Right forelimb (tissue), 1 donor: Measurements from ENCODE around the gene KLHDC8A.

Experiments
- DNase-seq: peaks from one replicate; pipeline ENCODE4 v3.0.0-alpha.2; 2018

The KLHDC8A gene

GRCh38 chr1:205343431-205344065, 13.2 kb downstream of the KLHDC8A start:
- DNase-seq: no peak

DNA sequence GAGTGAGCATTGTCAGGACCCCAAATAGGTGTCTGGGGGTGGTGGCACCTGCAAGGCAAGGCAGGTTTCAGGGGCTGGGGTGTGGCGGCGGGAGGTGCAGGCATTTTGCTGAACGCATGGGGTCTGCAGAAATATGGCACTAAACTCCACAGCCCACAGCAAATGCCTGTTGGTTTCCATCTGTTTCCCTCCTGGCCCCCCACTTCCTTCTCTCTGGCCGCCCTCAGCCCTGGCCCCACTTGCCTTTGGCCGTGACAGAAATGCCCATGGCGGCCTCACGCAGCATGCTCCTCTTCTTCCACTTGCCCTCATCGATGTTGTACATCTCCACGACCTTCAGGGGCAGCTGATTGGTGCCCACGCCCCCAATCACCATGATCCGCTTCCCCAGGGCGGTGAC, 13.7 kb downstream of the KLHDC8A start:
- no peak for DNase-seq

- no peak for DNase-seq
These were observed 16.0 kb downstream of the KLHDC8A start for GRCh38 chr1:205340676-205341075.

- no peak for DNase-seq
These were observed 17.0 kb downstream of the KLHDC8A start for GRCh38 chr1:205339717-205340116.

DNA sequence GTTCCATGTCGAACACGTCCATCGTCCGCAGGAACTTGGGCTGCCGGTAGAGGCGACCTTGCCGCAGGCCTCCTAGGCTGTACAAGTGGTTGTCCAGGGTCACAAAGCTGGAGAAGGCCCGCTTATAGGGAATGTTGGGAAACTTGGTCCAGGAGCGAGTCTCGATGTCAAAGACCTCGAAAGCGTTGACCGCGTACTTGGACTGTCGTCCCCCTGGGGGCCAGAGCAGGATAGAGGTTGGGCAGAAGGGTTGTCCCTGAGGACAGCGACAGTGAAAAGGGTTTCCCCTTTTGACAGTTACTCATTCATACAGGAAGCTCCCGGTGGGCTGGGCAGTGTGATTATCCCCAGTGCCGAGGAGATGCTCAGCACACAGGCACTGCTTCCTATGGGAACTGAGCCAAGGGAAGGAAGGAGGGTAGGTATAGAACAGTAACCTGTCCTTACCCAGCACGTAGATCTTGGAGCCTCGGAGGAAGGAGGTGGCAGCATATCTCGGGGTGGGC, 17.5 kb downstream of the KLHDC8A start:
- DNase-seq: no peak

GRCh38 chr1:205338011-205338410, 18.7 kb downstream of the KLHDC8A start:
- no peak for DNase-seq

GRCh38 chr1:205337481-205337880, 19.2 kb downstream of the KLHDC8A start:
- no peak for DNase-seq

DNA sequence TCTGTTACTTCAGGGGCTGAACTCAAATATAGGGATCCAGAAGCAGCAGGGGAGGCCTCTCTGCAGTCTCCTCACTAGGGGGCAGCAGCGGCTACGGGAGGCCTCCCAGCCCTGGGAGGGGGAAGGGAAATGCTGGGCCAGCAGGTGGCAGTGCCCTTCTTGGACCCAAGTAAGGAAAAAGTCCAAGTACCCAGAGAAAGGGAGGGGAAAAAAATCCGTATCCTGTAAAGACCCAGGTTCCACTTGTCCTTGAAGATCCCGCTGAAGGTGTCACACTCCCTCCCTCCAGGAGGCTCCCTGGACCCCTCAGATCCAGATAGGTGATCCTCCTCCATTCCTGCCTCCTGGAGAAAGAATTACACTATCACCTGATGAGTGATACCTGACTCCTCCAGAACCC, 21.0 kb downstream of the KLHDC8A start:
- DNase-seq: peak; percentile 73

- no peak for DNase-seq
These were observed 24.5 kb downstream of the KLHDC8A start for GRCh38 chr1:205332015-205332791.

DNA sequence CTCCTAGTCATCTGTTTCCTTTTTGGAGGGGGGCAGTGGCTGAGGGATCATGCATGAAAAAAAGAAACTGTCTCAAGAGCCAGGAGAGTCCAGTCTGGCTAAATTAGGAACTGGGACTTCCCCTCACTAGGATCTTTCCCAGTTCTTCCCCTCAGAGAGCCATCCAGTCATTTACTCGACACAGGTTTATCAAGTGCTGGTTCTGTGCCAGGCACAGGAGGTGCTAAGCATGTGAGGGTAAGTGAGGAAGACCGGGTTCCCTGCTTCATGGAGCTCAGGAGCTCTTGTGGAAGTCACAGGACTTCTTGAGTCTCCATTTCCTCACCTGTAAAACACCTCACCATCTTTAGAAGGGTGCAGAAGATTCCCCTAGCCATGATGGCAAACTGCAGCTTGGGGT, 26.6 kb downstream of the KLHDC8A start:
- no peak for DNase-seq

- DNase-seq: no peak
These were observed 27.0 kb downstream of the KLHDC8A start for GRCh38 chr1:205329719-205330118.

DNA sequence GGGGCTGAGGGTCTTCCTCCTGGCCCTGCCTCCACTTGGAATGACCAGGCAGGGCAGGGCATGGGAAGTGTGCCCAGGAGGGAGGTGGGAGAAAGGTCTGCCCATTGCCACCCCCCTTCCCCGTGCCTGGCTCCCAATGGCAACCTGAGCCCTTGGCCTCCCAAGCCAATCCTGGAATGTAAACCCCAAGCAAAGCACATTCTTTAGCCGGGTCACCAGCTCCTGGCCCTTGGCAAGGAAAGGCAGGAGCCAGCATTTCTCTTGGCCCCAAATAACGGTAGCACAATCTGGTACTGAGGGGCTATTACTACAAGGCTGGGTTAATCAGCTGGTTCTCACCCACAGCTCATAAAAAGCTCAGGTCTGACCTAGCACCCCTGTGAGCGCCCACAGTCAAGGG, 28.2 kb downstream of the KLHDC8A start:
- DNase-seq: no peak

DNA sequence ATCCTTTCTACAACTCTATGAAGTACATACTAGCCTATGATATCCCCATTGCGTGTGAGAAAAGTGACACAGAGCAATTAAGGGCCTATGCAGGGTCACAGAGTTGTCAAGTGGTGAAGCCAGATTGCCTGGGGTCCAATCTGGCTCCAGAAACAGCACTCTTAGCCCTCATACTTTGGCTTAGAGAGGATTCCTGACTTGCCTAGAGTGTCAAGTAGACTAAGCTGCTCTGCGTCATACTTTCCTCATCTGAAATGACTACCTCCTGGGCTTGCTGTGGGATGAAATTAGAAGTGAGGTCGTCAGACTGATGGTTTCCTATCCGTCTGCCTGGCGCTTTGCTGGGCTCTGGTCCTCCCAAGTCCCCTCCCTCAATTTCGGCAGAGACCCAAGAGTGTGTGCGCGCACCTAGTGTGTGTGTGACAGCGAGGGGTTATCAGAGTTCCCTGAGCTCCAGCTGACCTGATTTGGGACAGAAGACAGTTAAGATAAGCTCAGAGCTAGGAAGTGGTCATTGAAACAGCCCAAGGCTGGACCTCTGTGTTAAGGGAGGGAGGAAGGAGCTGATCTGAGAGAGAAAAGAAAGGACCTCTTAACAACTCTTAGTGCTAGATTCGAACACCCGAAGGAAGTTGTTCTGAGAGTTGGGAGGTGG, 29.8 kb downstream of the KLHDC8A start:
- DNase-seq: no peak

DNA sequence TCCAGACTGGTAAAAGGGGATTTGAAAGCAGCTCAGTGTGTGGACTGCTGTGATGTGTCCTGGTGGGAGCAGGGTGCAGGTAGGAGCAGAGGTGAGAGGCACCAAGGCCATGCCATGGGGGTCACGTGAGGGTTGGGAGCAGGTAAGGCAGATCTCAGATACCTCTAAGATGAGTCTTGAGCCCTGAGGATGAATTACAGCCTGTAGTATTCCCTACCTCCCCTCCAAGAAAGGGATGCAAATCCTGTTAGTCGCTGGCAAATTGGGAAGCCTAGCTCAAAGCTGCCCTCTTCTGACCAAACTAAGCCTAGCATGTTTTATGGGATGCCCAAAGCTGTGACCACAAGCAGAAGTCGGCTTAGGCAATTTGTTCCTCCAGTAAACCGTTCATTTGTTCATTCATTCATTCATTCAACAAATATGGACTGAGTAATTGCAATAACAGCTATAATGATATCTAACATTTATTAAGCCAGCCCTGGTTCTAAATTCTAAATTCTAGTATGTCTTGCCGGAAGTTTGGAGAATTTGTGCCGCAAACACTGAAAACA, 31.3 kb downstream of the KLHDC8A start:
- peak; percentile 76 for DNase-seq

DNA sequence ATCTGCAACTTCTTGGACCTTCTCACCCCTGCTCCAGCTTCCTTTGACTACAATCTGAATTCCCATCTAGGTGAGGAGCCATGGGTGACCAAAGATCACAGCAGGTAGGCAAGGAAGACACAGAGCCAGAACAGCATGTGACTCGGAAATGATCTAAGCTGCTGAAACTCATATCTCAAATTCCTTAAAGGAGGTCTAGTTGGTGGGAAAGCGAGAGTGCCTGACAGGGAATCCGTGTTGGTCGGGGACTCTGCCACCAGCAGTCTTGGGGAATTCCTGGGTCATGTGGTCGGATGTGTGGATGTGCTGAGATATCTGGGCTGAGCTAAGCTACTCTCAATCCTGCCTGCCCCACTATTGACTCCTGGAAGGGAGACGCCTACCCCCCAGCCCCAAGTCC, 31.9 kb downstream of the KLHDC8A start:
- DNase-seq: no peak

- no peak for DNase-seq
These were observed 32.9 kb downstream of the KLHDC8A start for GRCh38 chr1:205323794-205324193.

GRCh38 chr1:205321959-205322283, 34.8 kb downstream of the KLHDC8A start:
- DNase-seq: no peak

DNA sequence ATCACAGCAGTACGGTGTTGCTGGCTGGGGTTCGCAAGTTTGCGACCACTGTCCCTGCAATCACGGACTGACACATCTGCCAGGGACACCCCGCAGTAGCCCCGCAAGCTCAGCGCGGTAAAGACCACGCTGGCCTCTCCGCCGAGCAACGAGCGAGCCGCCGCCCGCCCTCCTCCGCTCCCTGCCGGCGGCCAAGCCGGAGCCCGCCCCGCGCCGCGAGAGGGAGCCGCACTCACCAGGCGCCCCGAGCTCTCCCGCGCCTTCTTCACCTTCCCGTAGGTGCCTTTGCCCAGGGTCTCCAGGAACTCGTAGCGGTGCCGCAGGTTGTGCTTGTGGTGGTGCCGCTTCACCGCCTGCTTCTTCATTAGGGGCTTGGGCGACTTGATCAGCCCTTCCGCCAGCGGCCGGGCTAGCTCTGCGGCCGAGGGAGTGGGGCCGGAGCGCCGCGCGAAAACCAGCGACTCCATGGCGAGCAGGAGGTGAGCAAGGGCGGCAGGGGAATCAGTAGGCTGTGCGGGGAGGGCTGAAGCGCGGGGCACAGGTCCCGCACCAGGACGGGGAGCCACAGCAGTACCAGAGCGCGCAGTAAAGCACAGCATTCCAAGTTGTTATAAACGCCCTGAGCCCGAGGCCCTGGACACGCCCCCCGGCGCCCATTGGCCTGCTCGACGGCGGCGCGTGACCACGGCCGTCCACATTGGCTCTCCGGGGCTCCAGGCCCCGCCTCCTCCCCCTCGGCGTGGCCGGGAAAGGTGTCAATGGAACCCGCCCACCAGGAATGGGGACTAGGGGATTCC, 35.4 kb downstream of the KLHDC8A start, which contains the start of gene NUAK2:
NUAK2 (minus strand) TSS at position 584 of the 797 bp plus-strand sequence; CDS start at position 467, 117 bp downstream.
- peak; percentile 85 for DNase-seq

DNA sequence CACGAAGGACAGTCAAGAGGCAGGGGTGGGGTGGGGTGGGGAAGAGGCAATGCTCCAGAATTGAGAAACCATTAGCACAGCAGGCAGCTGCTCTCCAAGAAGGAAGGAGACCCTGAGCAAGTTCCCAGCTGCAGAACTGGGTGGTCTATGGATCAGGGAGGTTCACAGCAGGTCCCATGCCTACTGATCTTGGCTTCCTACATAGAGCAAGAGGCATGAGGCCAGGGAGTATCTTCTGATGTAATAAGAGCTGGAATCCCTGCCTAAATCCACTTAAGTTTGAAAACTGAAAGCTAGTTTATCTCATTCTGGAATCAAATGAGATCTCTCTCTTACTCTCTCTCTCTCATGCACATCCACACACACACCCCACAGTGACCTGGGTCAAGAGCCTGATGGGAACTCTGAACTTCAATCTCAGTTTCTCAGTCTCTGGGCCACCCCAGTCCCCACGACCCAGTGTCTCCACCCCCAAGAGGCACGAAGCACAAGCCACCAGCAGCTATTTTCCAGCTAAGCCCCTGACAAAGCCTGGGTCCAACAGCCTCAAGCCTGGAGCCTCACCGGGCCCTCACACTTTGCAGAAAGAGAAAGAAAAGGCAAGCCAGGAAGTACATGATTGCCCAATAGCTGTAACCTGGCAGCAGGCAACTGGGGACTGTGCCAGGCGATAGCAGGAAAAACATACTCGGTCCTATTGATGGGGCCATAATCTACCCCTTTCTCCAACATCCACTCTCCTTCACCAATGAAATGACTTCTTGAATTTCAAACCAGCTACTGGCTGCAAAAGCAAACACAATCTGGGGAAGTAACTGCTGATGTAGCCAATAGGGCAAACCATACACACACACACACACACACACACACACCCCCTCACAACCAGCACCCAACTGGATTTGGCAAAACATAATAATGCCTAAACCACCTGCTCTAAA, 37.4 kb downstream of the KLHDC8A start:
- no peak for DNase-seq

- DNase-seq: no peak
These were observed 38.3 kb downstream of the KLHDC8A start for GRCh38 chr1:205318231-205318991.
